Fibroblast of peridontal ligament (primary cell): ENCODE results near the gene ATF7IP.
"Not testable (repeated sequence)": the region's sequence is repeated elsewhere in the genome, so short reads cannot be mapped to it uniquely, and the experiment has no call there.

ENCODE experiments used
- DNase-seq: peaks from one replicate; pipeline ENCODE4 v3.0.0-alpha.2; 2010; ENCODE audit errors: extremely low read depth

ATF7IP gene

DNA sequence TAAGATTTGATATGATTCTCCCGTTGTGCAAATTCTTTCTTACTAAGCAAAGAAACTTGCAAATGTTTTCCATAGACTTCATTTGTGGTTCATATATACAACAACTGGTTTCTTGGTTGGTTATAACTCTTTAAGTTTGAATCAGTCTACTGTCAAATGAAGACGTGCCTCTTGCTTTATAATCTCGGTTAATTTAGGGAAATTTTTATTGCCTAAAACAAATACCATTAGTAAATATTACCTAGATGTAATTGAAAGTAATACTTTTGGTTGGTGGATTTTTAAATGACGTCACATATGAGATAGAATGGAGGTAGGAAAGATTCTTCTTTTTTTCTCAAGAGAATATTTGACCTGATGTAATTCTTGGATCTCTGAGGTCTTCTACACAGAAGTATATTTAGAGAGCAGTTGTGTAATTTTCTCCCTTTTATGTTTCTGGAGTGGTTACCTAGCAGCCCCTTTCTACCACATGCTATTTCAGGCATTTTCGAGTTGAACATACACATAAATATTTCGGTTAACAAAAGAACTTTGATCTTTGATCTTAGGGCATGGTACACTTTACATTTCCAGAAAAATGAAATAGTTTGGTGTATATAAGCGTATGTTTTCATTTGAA, 1.7 kb downstream of the ATF7IP start:
- DNase-seq, result peak; percentile 57

DNA sequence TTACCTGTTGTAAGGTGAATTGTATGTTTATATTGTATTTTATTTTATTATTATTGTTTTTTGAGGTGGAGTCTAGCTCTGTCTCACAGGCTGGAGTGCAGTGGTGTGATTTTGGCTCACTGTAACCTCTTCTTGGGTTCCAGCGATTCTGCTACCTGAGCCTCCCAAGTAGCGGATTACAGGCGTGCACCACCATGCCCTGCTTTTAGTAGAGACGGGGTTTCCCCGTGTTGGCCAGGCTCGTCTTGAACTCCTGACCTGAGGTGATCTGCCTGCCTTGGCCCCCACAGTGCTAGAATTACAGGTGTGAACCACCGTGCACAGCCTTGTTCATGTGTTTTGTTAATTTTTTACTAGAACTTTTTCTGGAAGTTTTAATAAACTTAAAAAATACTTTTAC, 3.8 kb downstream of the ATF7IP start:
- no peak for DNase-seq

DNA sequence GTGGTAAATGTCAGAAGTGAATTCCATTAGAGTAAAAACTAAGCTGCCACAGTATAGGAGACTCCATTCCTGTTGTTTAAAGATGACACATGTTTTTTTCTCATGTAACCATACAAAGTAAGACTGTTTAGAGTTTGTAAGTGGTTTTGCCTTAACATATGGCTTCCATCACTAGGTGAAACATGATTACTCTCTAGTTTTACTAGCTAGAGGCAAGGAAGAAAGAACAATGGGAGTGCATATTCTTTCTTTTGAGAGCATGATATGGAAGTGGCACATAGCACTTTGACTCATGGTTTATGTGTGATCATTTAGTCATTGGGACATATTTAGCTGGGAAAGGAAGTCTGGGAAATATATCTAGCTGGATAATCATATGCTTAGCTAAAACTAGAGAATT, 7.7 kb downstream of the ATF7IP start:
- peak; percentile 69 for DNase-seq

DNA sequence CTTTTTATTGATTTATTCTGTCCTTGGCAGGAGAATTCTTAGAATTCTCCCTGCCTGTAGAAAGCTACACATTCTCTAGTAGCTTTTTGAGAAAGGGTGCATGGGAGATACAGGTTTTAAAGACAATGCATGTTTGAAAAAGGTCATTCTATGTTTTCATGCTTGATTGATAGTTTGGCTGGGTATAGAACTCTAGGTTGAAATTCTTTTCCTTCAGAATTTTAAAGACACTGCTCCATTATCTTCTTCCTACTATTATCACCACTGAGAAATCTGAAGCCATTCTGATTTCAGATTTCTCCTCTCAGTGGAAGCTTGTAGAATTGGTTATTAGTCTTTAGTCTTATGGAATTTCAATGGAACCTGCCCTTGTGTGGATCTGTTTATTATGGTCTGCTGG, 14.0 kb downstream of the ATF7IP start:
- no peak for DNase-seq

DNA sequence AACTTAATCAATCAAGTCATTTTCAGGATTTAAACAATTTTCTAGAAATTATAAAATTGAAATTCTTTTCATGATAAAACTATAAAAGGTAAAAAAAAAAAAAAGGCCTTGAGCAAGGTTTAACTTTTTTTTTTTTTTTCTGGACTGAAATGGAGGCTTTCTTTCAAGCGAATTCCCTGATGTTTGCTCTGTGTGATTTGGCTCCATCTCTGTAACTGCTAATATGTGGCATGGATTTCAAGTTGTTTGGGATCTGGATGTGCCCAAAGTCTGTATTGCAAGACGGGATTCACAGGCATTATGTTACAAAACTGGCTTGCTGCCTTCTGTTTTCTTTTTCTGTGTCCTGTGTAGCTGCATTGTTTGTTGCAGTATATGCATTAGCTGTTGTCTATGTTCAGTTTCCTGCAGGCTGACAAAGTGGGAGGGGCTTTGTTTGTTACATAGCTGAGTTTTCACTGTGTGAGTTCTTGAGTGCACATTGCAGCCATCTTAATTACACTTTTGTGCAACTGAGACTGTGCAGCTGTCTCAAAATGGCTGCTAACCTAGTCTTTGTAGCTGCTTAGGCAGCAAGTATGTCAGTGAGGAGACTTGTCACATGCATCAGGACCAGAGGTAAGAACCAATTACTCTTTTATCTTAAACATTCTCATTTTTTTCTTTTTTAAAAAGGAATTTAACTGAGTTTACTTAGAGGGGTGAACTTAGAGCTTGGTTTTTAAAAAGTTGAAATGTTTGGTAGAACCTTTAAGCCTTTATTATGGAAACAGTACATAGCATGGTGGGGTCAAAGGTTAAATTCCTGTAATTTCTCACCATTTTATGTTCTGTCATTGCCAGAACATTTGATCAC, 19.5 kb downstream of the ATF7IP start:
- DNase-seq, result peak; percentile 96

DNA sequence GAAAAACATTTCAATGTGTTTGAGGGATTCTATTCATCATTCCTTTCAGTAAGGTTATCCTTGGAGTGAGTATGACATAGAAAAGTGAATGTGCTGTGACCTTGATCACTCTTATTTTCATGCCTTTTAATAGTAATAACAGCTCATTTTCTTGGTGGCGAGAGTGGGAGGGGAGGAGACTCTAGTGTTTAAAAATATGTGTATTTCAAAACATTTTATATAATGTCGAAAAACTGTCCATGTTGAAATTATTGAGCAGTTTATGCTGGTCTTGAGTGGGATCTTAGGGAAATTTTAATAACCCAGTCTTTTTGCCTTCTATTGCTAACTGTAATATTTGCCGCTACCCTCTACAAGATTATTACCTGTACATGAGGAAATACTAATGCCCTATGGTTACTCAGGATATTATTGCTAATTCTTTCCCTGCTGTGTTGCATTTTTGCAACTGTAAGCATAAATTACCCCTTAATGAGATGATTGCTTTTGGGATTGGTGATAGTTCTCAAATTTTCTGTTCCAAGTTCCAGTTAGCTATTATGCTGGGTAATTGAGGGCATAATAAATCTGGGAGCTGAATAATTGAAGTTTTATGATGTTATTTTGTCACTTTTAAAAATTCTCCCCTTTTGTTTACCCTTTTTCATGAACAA, 21.9 kb downstream of the ATF7IP start:
- no peak for DNase-seq

DNA sequence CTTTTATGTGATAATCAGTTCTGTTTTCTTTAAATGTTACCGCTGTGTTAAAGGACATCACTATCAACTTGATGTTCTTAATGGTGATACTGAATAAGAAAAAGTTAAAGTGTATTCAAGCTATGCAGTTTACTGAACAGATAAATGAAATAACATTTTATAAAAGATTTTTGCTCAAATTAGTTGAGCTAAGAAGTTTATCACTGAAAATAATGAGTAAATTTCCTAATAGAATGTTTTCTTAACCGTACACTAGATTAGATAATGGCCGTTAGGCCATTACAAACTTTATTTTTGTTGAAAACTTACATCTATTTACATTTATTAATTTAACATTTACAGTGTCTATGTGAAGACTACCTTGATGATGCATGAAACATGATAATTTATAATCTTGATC, 25.0 kb downstream of the ATF7IP start:
- DNase-seq, result no peak

DNA sequence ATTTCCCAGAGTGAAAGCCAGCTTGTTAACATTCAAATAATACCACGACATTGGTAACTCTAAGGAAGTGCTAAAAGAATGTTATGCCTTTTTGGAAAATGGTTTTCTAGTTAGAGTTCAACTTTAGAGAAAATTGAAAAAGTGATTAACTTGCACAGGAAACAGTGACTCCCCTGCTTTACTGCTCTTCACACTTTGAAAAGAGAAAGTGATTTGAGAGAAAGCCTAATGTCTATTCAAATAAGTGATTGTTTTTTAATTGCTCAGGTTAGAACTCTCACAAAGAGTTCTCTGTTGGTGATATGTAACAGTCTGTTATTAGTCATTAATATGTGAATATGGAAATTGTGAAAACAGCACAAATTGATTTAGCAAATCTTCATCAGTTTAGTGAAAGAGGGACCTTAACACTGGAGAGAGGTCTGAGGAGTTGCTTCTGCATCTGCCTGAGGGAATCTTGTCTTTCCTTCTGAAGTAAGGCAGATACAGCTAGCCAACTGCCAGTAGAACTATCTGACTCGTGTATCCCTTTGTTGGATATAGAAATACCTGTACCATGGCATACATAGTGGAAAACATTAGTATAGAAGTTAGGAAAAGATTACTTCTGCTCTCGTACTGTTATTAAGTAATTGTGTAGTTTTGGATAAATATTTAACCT, 25.5 kb downstream of the ATF7IP start:
- no peak for DNase-seq

DNA sequence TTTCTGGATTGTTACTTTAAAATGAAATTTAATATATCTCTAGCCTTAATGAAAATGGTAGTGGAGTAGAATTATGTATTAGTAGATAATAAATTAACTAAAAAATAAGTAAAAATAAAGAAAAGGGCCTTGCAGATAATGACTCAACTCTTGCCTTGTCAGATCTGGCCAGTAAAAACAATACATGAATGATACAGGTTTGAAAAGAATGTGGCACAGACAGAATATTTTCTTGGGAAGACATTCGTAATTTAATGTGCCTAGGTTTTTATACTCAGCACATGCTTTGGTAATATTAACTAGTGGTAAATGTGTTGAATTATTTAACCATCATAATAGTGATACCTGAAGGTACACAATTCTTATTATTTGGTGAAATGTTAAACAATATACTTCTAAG, 28.3 kb downstream of the ATF7IP start:
- no peak for DNase-seq

DNA sequence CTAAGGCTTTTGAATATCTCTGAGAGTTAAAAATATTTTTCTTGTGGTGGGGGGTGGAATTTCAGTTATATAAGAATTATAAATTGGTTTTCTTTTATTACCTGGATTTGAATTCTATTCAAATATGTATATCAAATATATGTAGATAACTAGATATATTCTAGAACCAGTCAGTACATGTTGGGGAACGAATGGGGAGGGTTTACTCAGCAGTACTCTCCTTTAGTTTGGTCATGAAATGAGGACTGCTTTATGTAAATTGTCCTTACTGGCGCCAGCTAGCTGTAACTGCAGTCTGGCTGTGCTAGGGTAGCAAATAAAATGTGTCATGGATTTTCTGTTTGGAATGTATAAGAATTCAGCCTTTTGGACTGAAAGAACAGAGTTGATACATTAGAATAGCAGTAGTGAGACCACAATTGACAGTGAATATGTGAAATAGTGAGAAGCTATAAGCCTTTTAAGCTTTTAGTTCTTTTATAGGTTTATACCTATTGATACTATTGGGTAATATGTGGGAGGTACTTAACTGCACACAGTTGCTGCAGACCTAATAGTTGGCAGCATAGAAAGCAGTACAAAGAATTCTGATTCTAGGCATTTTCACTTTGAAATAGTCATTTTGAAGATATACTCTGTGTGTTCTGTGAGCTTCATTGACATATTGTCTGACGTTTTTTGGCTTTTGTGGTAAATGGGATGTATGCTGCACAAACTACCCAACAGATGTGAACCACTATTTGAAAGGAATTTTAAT, 29.0 kb downstream of the ATF7IP start:
- DNase-seq, result peak; percentile 87

DNA sequence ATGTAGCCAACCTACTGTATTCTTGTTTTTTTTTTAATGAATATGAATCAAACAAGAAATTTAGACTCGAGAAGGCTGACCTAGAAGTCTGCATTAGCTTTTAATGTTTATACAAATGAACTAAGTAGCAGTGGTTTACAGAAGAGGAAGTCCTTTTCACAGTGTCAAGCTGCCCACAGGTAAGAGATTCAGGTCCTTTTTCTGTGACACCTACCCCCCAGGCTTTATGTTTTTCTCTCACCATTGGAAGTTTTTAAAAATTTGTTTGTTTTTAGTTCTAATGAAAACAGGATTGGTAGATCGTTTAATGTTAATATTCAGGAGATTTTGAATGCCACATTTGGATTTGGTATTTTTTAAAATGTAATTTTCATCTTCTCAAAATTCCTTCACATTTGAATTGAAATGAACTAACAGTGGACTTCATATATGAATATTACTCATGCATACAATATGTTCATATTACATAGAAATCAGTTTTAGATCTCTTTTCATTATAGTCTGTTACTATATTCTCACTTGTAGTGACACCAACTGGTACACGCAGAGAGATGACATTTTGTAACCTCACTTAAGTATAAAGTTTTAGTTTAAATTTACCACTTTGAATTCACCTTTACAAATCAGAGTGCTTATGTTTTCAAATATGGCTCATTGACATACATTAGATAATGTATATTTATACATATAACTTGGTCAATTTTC, 29.7 kb downstream of the ATF7IP start:
- no peak for DNase-seq

DNA sequence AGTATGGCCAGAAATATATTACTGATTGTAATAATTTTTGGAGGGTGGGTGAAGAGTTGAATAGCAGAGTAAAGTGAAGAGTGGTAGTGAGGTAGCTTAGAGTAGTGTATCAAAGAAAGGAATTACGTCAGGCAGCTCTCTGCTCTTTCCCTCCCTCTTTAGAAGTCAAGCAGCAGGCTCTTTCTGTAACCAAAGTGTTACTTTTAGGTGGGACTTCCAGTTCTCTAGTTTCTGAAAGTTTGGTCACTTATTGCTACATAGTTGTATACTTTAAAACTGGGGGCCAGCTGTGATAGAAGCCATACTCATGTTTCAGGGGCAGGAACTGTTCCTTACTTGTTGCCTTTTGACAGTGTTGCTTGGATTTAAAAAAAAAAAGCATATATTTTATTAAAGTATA, 30.6 kb downstream of the ATF7IP start:
- DNase-seq, result no peak

DNA sequence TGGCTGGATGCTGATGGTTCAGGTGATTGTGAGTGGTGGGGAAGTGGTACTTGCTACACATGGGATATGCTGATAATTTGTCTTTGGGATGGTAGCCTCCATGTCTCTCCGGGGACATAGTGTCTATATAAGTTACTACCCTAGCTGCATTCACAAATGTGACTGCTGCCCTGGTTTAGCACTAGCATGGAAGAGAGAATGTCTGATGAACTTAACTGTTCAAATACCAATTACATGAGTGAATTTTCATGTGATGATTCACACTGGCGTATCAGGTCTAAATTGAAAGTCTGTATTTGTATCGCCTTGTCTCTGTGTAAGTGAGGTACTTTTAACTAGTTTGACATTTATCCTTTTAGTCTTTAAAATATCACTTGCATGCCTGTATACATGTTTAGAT, 34.4 kb downstream of the ATF7IP start:
- no peak for DNase-seq

DNA sequence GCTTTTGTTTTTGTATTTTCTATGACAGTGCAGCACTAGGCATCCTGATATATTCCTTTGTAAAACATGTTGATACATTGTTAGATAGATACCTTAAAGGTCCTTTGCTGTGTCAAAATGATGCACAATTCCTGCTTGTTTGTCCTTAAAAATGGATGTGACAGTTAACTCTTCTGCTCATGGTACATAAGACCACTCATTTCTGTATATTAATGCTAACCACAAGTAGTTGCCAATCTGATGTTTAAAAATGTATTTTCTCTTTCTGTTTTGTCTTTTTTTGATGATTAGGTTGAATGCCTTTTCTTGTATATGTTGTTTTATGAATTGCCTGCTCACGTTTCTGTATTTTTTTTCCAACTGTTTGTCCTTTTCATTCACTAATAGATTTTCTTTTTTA, 35.1 kb downstream of the ATF7IP start:
- DNase-seq, result no peak

DNA sequence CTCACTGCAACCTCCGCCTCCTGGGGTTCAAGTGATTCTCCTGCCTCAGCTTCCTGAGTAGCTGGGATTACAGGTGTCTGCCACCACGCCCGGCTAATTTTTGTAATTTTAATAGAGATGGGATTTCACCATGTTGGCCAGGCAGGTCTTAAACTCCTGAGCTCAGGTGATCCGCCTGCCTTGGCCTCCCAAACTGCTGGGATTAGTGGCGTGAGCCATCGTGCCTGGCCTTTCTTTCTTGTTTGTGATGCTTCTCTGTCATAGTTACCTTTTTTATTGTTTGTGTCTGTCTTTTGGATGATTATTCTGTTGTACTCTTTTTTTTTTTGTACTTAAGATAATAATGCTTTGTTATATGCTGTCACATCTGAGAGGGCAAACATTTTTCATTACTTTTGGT, 35.8 kb downstream of the ATF7IP start:
- not testable (repeated sequence) for DNase-seq

DNA sequence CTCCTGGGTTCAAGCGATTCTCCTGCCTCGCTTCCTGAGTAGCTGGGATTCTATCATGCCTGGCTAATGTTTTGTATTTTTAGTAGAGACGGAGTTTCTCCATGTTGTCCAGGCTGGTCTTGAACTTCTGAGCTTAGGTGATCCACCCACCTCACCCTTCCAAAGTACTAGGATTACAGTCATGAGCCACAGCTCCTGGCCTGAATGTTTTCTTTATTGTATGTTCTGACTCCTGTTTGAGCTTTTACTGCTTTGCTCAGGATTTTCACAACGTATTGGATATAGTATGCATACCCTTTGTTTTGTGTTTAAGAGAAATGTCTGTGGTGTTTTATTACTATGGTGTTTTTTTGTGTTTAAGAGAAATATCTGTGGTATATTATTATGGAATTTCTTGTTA, 37.2 kb downstream of the ATF7IP start:
- no peak for DNase-seq

DNA sequence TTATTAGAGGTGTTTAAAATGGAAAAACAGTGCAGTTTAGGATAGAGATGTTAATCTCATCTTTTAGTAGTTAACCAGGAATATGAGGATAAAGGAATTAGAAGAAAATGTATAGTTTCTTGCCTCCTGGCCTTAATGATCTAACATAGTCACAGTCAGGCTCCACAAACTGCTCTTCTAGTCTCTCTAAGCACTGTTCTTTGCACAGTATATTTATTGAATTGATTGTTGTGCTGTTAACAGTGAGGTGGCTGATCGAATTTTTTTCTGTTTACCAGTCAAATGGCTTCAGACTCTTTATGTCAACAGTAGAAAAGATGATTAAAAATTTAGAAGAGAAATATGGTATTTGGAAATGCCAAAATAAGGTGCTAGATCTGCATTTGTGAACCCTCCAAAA, 37.8 kb downstream of the ATF7IP start:
- DNase-seq, result no peak

DNA sequence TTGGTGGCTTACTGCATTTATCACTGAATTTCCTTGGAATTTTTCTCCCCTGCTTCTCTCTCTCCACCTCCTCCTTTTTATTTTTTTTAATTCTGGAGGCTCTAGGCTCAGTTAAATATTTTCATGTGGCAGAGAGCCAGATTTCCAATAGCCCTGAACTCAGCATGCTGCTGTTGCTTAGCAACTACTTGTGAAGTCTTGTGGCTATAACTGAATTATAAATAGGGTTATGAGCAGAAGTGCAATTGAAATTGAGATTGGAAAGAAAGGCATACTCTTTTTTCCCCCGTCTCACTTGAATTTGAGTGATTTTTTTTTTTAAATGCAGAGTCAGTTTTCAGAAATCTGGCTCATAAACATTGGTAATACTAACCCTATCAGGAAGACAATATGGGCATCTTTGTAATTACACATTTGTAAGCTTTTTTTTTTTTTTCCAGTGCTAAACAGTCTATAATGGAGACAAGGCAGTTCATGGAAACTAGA, 38.3 kb downstream of the ATF7IP start:
- peak; percentile 91 for DNase-seq

DNA sequence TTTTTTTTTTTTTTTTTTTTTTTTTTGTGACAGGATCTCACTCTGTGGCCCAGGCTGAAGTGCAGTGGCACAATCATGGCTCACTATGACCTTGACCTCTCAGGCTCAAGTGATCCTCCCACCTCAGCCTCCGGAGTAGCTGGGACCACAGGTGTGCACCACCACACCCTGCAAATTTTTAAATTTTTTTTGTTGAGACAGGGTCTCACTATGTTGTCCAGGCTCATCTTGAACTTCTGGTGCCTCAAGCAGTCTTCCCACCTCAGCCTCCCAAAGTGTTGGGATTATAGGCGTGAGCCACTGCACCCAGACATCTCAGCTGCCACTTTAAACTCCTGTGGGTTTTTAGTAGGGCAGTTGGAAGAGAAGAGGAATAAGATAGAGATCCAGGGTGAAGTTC, 39.9 kb downstream of the ATF7IP start:
- DNase-seq, result not testable (repeated sequence)

DNA sequence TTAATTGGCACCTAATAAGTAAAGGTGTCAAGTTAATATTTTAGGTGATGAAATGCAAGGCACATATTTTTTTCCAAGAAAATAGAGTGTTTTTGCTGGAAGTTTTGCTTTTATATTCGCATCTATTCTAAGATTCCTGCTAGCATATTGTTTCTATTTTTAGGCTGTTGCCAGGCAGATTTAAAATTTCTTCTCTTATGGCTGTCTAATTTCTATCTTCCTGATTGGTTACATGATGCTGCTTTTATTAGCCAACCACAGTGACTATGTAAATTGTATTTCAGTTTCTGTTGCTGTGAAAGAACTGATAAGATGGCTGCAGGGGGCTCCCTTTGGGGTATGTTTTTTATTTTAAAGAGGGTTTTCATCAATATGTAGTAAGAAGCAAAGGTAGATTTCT, 42.7 kb downstream of the ATF7IP start:
- DNase-seq, result peak; percentile 80

DNA sequence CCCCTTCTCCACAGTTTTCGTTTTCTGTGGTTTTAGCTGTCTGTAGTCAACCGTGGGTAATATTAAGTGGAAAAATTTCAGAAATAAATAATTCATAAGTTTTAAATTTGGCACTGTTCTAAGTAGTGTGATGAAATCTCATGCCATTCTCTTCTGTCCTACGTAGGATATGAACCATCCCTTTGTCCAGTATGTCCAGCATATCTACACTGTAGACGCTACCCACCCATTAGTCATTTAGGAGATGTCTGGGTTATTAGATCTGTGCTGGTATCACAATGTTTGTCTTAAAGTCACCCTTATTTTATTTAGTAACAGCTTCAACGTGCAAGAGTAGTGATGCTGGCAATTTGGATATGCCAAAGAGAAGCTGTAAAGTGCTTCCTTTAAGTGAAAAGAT, 44.7 kb downstream of the ATF7IP start:
- no peak for DNase-seq
